ENCODE measurements around the gene TMEM26.

TMEM26 gene

DNA sequence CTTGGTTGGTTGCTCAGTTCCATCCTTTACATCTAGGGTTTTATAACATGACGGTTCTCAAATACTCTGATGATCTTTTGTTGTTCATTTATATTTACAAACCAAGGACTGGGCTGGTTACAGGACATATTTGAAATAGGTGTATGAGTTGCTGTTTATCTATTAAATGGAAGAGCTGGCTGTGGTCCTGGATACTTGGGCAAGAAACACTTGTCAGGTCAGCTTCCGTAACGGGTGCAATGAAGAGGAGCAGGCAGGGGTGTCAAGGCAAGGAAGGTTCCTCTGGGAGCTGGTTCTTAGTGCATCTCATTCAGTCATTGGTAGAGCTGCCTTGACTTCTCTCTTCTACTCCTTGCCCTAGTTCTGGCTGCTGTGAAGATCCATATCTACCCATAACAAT lies 4.8 kb upstream of the TMEM26 start:
- no peak for DNase-seq (ENCODE audit: low read depth)

DNA sequence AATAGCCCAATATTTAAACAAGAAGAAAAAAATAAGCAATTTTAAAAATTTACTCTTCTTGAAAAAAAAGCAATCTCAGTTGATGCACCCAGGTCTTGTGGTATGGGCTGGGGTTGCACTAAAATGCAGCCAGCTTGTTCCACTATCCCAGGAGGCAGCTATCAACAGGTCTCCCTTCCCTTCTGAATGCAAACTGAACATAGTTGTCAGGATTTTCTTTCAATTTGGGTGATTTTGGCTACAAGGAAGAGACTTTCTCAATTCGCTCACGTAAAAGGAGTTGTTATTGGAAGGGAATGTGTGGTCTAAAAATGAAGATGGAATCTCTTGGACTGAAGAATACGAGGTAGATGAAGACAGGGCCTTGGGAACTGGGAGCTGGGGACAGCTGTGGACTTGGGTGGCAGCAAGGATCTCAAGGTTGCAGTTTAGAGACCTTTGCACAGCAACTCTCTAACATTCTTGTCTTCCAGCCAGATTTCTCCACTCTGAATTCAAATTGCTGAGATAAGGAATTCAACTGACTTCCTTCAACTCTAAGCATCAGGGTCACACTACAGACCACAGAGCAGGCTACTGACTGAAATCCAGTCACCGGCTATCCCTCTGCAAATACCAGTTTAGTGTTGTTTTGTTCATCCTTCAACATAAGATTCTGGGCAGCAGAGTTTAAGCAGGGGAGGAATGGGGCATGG lies 3.1 kb upstream of the TMEM26 start:
- no peak for DNase-seq (ENCODE audit: low read depth)

DNA sequence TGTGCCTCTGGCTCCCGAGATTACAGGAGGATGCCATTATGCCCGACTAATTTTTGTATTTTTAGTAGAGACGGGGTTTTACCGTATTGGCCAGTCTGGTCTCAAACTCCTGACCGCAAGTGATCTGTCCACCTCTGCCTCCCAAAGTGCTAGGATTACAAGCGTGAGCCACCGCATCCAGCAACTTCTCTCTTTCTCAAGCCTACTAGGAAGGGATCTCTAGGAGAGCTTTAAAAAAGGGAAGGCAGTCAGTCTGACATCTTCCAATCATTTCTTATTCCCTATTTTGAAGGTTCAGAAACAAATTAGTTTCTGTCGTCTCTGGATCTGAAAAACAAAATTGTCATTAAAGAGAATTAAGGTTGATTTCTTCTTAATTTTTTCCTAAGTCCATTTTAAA lies 2.5 kb upstream of the TMEM26 start:
- DNase-seq (ENCODE audit: low read depth) = no peak

DNA sequence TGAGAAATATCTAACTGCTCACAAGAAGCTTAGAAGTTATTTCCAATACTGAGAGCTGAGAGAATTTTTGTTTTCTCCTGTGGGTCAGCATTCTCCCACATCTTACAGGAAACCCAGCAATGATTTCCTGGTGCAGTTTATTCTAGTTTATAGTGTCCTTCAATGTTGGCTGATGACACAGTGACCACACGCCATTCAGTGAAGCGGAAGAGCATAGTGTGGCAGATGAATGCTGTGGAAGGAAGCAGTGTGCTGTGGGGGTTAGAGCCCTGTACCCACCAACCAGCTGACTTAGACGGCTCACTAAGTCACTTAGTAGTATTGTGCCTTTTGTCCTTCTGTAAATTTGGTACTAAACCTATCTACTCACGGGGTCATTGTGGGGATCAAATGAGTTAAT lies 1.4 kb upstream of the TMEM26 start:
- DNase-seq (ENCODE audit: low read depth) = no peak

DNA sequence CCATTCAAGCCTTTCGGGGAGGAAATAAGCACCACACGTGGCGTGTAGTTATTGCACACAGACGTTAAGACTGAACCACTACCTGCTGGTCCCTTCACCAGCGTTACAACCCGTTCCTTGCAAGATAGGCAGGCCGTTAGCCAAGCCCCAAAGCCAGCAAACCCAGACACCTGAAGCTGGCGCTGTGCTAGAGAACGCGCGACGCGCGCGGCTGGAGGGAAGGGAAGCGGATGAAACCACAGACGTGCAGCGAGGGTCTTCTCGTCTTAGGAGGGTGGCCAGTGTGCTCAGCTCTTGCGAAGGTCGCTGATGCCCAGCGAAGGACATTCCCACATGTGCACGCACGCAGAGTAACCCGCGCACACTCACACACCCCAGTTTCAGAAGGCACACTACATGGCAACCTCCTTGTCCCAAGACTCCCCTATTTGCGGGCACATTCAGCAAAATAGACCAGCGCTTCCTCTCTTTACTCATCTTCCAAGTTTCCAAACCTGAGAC lies 980 bp downstream of the TMEM26 start:
- DNase-seq (ENCODE audit: low read depth) = no peak

DNA sequence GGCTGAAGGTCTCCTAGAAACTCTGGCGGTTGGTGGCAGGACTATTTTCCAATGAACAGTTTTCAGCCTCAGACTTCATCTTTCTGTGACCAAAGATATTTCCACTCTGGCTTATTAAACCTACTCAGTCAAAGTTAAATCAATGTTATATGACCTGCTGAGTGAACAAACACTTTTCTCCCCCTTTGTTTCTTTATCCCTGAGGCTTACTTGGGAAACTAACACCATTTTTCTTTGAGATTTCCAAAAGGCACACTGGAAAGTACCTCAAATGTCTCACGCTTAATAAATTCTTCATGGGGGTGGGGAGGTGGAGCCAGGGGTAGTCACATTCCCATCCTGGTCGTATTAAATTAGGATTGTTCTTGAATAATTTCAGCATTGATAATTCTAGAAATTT lies 1.8 kb downstream of the TMEM26 start:
- no peak for DNase-seq (ENCODE audit: low read depth)

DNA sequence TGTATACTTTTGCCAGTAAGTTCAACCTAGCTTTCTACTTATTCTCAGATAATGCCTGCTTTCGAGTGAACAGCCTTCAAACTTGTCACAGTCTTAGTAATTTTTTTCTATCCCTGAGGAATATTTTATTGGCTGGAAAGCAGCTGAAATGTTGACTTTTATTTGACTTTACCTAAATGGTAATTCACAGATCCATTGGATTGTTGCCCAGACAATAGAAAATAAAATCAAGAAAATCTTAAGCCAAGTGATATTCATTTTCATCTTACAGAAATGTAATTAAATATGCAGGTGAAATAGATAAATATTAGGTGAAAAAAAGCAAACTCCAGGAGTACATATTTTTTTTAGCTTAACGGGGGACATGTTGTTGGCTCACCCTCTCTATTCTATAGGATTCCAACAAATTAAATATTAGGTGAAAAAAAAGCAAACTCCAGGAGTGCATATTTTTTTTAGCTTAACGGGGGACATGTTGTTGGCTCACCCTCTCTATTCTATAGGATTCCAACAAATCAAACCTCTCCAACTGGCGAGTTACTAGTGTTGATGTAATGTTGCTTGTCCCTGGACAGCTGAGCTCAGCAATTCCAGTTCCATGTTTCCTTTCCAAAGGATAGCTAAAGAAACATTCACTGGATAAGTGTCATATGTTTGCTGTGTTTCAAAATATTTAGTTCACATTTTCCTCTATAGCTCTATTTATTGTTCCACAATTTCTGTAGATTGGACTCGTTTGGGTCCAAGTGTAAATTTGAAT lies 4.2 kb downstream of the TMEM26 start:
- DNase-seq (ENCODE audit: low read depth) = no peak

DNA sequence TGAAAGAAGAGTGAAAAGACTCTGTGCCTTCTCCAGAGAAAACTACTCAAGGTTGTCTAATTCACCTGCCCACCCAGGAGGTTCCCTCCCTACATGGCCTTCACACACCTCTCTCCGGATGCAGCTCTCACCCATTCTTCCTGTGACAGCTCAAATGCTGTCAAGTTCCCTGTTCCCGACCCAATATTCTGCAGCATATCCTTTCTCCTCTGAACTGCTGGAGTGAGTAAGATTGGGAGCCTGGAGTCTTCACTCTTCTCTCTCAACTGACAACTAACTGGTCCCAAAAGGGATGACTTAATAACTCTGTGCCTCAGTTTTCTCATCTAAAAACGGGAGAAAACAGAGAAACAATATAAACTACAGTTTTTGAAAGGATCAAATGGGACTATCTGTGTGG lies 5.1 kb downstream of the TMEM26 start:
- DNase-seq (ENCODE audit: low read depth) = no peak

DNA sequence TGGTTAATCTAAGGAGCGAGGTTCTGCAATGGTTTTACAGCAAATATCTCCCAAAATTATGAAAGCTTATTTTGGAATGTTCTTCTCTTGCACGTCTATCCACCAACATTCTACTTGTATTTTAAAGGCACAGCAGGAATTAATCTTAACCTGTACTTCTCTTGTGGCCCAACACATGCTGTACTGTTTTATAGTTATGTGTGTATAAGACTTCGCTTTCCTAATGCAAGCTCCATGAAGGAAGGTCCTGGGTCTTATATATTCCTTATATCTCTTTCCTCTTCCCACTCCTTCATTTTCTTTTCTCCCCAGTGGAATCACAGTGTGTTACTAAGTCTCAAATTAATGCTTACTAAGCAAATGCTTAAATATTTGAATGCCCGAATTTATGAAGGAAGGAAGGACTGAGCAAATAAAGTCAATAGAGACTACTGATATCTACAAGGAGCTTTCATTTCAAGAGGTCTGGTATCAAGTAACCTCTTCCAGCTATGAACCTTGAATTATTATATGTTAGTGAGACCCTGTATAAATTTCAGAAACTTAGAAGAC lies 14.0 kb downstream of the TMEM26 start:
- no peak for DNase-seq (ENCODE audit: low read depth)

DNA sequence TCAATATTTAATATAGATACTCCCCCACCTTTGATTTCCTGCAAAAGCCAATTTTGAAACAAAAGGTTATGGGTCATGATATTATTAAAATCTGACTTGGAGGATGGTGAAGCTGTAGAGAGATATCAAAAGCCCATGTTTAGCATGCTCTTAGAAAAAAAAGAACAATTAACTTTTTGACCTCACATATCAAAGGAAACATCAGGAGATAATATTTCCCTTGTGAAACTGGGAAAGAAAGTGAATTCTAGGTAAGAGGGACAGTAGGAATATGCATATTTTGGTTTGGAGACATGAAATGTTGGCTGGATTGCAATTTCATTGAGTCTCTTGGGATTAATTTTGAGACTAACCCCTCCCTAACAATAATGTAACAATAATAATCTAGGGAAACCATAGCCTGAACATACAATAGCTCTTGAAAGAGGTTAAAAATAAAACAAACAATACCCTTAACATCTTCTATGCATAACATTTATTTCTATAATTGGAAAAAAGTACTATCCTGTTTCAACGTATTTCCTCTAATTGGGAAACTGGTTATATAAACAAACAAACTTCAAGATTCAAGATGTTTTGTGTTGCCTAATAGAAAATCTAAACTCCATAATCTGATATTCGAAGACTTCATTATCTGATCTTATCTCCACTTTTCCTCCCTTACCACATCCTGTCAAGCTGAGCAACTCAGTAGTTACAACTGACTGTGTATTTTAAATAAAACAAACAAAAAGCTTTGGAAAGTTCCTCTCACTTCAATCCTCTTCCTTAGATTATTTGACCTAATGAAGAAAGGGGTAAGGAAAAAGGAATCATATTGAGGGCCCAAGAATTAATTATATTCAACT lies 14.8 kb downstream of the TMEM26 start:
- no peak for DNase-seq (ENCODE audit: low read depth)

DNA sequence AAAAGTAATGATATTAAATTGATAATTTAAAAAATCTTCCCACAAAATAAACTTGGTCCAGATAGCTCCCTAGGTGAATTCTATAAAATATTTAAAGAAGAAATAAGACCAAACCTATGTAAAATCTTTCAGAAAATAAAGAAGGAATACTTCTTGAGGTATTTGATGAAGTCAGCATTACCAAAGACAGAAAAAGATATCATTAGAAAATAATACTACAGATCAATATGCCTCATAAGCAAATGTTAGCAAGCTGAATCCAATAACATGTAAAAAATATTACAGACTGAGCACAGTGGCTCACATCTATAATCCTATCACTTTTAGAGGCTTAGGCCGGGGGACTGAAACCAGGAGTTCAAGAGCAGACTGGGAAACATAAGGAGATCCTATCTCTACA lies 30.0 kb downstream of the TMEM26 start:
- DNase-seq (ENCODE audit: low read depth) = no peak

DNA sequence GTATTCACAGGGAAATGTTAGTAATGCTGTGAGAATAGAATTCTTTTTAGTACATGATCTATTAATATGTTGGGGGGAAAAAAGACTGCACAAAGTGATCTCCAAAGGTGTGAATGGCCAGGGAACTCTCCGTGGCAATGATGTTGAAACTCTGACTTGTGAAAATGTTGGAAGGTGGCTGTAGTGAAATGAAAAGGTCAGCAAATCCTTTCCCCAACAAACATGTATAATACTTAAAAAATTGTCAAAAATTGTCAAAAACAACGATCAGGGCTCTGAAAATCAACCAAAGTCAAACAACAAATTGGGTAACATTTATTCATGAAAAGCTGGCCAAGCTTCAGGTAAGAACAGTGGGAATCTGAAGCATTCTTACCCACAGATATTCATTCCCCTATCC lies 35.5 kb downstream of the TMEM26 start:
- DNase-seq (ENCODE audit: low read depth) = no peak

DNA sequence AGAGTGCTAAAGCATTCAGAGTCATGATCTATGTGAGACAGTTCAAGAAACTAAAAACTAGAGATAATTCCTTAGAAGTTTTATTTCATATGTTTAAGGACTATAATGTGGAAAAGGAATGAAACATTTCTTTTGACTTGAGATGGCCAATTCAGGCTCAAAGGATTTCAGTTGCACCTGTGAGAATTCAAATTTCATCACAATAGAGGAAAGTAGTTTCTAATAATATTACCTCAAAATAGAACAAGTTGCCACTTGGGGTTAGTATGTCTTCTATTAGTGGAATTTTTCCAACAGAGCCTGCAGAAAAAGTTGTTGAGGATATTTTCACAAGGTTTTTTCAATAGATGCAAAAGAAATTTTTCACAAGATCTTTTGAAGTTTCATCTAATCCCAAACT lies 37.4 kb downstream of the TMEM26 start:
- DNase-seq (ENCODE audit: low read depth) = no peak

DNA sequence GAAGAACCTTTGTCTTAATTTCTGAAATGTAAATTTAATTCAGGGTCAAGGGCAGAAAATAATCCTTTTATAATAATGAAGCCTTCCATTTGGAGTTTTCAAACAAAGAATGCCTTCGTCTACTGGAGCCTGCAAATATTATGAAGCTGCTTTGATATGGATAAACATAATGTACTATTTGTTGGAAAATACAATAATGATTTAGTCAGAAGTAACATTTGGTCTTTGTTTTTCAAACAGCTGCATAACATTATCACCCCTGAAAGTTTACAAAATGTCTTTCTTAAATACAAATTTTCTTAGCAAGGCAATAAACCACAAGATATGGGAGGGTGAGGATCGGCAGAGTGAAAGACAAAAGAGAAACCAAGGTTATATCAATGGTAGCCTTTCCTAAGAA lies 41.5 kb downstream of the TMEM26 start:
- no peak for DNase-seq (ENCODE audit: low read depth)

DNA sequence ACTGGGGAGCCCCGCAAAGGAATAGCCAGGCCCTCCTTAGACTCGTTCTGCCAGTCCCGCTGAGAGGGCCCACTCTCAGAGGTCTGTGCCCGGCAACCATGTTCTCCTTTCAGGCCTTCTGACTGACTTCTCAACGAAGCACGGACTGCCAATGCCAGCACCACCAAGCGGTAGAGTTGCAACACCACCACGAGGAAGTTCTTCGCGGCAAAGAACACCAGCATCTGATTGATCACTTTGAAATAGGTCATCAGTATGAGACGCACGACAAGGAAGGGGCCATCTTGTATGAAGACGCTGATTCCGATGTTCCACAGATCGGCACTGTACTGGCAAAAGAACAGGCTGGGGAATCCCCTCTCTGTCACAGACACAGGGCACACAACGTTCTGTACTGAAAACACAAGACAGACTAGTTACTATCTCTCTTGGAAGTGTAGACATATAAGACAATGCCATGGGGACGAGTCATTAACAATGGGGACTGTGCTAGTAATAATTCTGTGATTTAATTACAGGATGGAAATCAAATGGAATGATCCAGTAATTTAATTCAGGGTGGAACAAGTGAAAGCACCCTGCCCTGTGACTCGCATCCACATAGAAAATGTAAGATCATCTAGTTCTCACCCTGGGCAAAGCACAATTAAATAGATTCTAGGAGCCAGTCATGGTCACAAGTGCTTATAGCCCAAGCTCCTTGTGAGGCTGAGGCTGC lies 42.7 kb downstream of the TMEM26 start:
- no peak for DNase-seq (ENCODE audit: low read depth)

DNA sequence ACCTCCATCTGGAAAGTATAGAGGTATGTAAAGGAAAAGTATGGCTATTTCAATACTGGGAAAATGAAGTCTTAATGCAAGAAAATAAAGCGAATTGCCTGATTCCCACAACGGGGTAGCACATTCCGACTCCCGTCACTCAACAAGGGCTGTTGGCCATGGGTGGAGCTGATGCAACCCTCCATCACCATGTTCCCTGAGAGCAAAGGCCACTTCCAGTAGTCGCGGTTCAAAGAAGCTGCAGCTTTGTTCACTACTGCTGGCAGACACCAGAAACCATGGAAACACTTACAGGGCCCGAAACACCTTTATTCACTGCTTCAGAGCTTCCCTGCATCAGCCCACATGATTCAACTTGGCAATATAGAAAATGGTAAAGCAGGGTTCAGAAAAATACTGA lies 44.0 kb downstream of the TMEM26 start:
- no peak for DNase-seq (ENCODE audit: low read depth)

DNA sequence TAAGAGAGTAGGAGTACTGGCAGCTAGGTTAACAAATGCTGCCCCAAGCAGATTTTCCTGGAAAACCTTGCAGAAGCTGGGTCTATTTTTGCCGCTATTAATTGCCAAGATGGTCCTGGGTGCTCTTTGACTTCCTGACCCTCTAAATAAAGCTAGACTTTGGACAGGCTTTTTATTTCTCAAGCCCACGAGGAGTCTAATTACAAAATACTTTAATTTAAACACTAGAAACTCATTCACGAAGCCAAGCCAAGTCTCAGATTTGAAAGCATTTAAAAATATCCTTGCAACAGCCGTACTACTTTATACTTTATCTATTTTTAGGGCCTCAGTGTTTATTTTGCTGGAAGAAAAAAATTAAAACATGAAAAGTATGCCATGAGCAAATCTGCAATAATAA lies 45.1 kb downstream of the TMEM26 start:
- no peak for DNase-seq (ENCODE audit: low read depth)

DNA sequence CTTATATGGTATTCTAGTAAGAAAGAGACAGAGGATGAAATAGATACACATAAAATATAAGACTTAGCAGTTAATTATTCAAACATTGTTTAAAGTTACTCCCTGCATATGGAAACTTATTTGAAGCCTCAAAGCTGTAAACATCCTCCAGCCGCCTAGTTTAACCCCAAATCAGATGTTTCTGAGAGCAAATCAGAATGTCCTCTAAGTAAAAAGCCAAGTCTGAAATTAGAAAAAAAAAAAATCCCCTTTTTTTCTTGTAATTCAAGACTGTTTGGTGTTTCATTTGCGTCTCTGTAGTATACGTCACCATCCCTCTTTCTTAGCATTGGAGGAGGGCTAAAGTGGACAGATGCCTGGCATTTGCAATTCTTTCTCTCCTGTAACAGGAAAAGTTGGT lies 46.4 kb downstream of the TMEM26 start:
- DNase-seq (ENCODE audit: low read depth) = no peak

DNA sequence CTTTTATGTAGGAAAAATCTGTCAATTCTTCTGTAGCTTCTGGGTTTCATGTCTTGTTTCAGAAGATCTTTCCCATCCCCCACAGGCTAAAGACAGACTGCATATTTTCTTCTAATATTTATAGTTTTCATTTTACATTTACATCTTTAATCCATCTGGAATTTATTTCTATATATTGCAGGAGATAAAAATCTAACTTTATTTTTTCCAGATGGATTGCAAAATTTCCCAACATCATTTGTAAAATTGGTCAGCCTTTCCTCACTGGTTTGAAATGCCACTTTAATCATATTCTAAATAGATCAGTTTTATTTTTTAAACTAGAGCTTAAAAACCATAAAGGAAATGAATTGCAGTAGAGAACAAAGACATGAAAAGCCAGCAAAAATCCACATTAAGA lies 46.9 kb downstream of the TMEM26 start:
- DNase-seq (ENCODE audit: low read depth) = no peak

DNA sequence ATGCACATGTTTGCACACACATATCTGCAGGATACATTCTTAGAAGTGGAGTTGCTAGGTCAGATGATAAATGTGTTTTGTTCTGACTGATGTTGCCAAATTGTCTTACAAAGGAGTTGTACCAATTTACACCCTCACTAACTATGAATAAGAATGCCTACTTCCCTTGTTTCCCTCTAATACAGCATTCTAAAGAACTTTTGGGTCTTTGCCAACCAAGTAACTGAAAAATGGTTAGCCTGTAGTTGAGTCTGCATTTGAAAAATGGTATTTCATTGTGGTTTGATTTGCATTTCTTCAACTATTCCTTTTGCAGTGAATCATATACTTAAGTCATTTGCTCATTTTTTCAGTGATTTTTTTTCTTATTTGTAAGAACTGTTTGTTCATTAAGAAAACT lies 48.4 kb downstream of the TMEM26 start:
- DNase-seq (ENCODE audit: low read depth) = no peak

DNA sequence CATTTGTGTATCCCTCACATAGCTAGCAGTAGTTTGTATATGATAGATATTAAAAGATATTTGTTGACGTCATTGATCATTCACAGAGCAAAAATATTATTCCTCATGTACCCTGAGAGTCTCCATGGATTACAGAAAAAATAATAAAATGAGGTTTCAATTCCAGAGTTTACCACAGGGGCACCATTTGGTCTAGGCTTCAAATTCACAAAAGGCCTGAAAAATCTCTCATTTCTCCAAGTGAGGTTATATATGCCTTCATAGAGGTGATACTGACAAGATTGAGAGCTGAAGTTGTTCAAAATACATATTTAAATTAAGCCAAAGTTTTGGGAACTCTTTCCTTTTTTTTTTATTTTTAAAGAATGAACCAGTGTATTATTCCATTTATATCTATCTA lies 52.7 kb downstream of the TMEM26 start:
- DNase-seq (ENCODE audit: low read depth) = no peak

DNA sequence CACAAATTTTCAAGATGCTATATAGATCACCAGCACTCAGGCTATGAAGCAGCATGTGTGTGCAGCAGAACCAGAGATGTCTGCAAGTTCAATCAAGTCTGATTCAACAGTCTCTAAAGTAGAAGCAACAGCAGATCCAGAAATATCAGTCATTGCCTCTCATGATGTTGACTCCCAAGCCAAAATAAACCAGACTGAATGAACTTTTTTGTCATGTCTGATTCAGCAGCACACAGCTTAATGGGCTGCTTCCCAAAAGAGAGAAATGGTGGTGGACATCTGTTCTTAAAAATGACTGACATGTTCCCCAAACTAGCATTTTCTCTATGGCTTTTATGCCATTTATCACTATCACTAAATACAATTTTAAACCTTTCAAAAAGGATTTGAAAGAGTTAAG lies 53.8 kb downstream of the TMEM26 start:
- DNase-seq (ENCODE audit: low read depth) = no peak

All from activated gamma-delta T cell treated with anti-CD3 and anti-CD28 coated beads, Interleukin-2, amount 50 U/mL, for 16 hours (primary cell).